A673 (cell line): ENCODE measurements around the gene C7orf33. TPM values are rescaled to one million over a fixed set of nuclear protein-coding genes. Genes with fewer than 3 reads are reported as not detected.

Experiments
- BruUV-seq: library from RNA; stranded (reverse); fragments of 400-500 nt; replicated peaks from 2 replicates; lab custom pipeline; 2021; lab: Mats Ljungman, UMichigan
- CTCF ChIA-PET: fragments of 300-600 bp; sonication (Branson Sonifier 250); formaldehyde crosslinking; loops from one replicate; lab custom pipeline; 2022; ENCODE audit warnings: antibody characterized with exemption; lab: Charles Lee
- POLR2A ChIA-PET: fragments of 300-600 bp; sonication (Branson Sonifier 250); formaldehyde crosslinking; loops from one replicate; lab custom pipeline; 2022; ENCODE audit warnings: antibody characterized with exemption; ENCODE audit not compliant: low non-redundant PET; lab: Charles Lee
- DNase-seq: peaks from one replicate; pipeline ENCODE4 v3.0.0-alpha.2; 2015; ENCODE audit warnings: low spot score
- H3K27ac ChIP-seq: fragments of 200-600 bp; sonication (generic); 2 replicates; pipeline ENCODE4 v1.5.1; 2016; ENCODE audit warnings: mixed run types, low read depth, mild to moderate bottlenecking, mixed read lengths, antibody characterized with exemption, low read length; ENCODE audit not compliant: poor library complexity, severe bottlenecking
- H3K27me3 ChIP-seq: fragments of 200-600 bp; sonication (generic); replicated peaks from 2 replicates; pipeline ENCODE4 v1.6.1; 2017; ENCODE audit warnings: mixed run types, low read depth, mild to moderate bottlenecking, mixed read lengths, antibody characterized with exemption, low read length; ENCODE audit not compliant: insufficient read depth, poor library complexity
- H3K36me3 ChIP-seq: fragments of 200-600 bp; sonication (generic); 2 replicates; pipeline ENCODE4 v1.6.1; 2016; ENCODE audit warnings: mixed run types, mild to moderate bottlenecking, mixed read lengths, antibody characterized with exemption, low read length; ENCODE audit not compliant: insufficient read depth, poor library complexity, severe bottlenecking
- H3K4me1 ChIP-seq: fragments of 200-600 bp; sonication (generic); 2 replicates; pipeline ENCODE4 v1.6.1; 2017; ENCODE audit warnings: mixed run types, mild to moderate bottlenecking, mixed read lengths, antibody characterized with exemption, low read length; ENCODE audit not compliant: insufficient read depth, poor library complexity, severe bottlenecking
- H3K4me3 ChIP-seq: fragments of 200-600 bp; sonication (generic); 2 replicates; pipeline ENCODE4 v1.5.1; 2016; ENCODE audit warnings: low read depth, mixed run types, mild to moderate bottlenecking, mixed read lengths, low read length; ENCODE audit not compliant: poor library complexity, severe bottlenecking
- H3K9me3 ChIP-seq: fragments of 200-600 bp; sonication (generic); 2 replicates; pipeline ENCODE4 v1.6.1; 2016; ENCODE audit warnings: mixed run types, low read depth, mild to moderate bottlenecking, mixed read lengths, antibody characterized with exemption, low read length; ENCODE audit not compliant: poor library complexity, severe bottlenecking
- CTCF ChIP-seq: fragments of 300-800, 200-600 bp; sonication (generic); conservative IDR thresholded peaks from 2 replicates; pipeline ENCODE4 v1.5.1; 2017; ENCODE audit warnings: low read depth, mild to moderate bottlenecking, antibody characterized with exemption, low read length, moderate library complexity, mixed read lengths
- EZH2 ChIP-seq: fragments of 200-600 bp; sonication (generic); IDR thresholded peaks from 2 replicates; pipeline ENCODE4 v1.6.1; 2017; ENCODE audit warnings: borderline replicate concordance, low read depth, mild to moderate bottlenecking, mixed read lengths, antibody characterized with exemption, low read length; ENCODE audit not compliant: poor library complexity, severe bottlenecking
- intact Hi-C: fragments of 100-400 bp; cut with micrococcal nuclease; formaldehyde crosslinking; loops from one replicate; pipeline ENCODE4 v1.10.0; 2022; ENCODE audit not compliant: unreplicated experiment
- total RNA-seq: library from RNA; stranded (reverse); gene quantifications from 2 replicates; pipeline ENCODE4 v1.2.3, GENCODE V29; 2021

Gene C7orf33
- total RNA-seq, 1 experiment from 2014 or later, result not detected

- H3K4me3 ChIP-seq, result no peak overlapping the region
- H3K27ac ChIP-seq, result no peak overlapping the region
- TF ChIP-seq CTCF (0 out of 2 replicates have a peak, but pooled peaks have one; percentile 8), EZH2 (no peak)
- no peaks in the 10 kb centered on the region for H3K9me3 ChIP-seq
- no peak for DNase-seq
- no TSS peak for BruUV-seq
- ChIA-PET CTCF (no interaction called here), POLR2A (no interaction called here)
- no peaks in the 10 kb centered on the region for H3K36me3 ChIP-seq
- no peaks in the 10 kb centered on the region for H3K4me1 ChIP-seq
- intact Hi-C loops, result no loop called here
- H3K27me3 ChIP-seq, result no peaks in the 10 kb centered on the region
These were observed 8.9 kb upstream of the C7orf33 start for GRCh38 chr7:148581624-148582023.

GRCh38 chr7:148584154-148584827 is 6.3 kb upstream of the C7orf33 start:
- no peak for DNase-seq
- CTCF ChIA-PET, result no interaction called here
- Histone ChIP-seq H3K36me3 (no peaks in the 10 kb centered on the region), H3K27ac (no peak overlapping the region), H3K27me3 (no peaks in the 10 kb centered on the region), H3K4me3 (no peak overlapping the region), H3K4me1 (no peaks in the 10 kb centered on the region), H3K9me3 (no peaks in the 10 kb centered on the region)
- TF ChIP-seq EZH2, result no peak
- no peak for TF ChIP-seq CTCF
- BruUV-seq, result no TSS peak
- intact Hi-C loops, result no loop called here
- POLR2A ChIA-PET, result no interaction called here

GRCh38 chr7:148585399-148585798 is 5.2 kb upstream of the C7orf33 start:
- H3K9me3 ChIP-seq, result no peaks in the 10 kb centered on the region
- no peak for DNase-seq
- TF ChIP-seq EZH2 (no peak), CTCF (no peak)
- no peaks in the 10 kb centered on the region for H3K36me3 ChIP-seq
- ChIA-PET POLR2A (no interaction called here), CTCF (no interaction called here)
- BruUV-seq, result no TSS peak
- H3K4me3 ChIP-seq, result no peak overlapping the region
- intact Hi-C loops, result no loop called here
- H3K27ac ChIP-seq, result no peak overlapping the region
- no peaks in the 10 kb centered on the region for H3K27me3 ChIP-seq
- H3K4me1 ChIP-seq, result no peaks in the 10 kb centered on the region
